CD8-positive, alpha-beta memory T cell (primary cell): ENCODE measurements around the gene CLIC6. TPM values are rescaled to one million over a fixed set of nuclear protein-coding genes. Genes with fewer than 3 reads are reported as not detected.

Source experiments
- CTCF ChIA-PET: fragments of 350-600 bp; sonication (Branson Sonifier 250); formaldehyde crosslinking; loops from one replicate; lab custom pipeline; 2021; ENCODE audit warnings: antibody characterized with exemption; lab: Charles Lee
- POLR2A ChIA-PET: fragments of 350-600 bp; sonication (Branson Sonifier 250); formaldehyde crosslinking; loops from one replicate; lab custom pipeline; 2021; ENCODE audit warnings: antibody characterized with exemption; lab: Charles Lee
- DNase-seq, 5 donors: peaks; one replicate each; pipeline versions ENCODE4 v3.0.0 to v3.0.0-alpha.2; 2020 to 2022; ENCODE audit warnings: mixed read lengths in 1 of 5
- H3K27ac ChIP-seq: one replicate; pipeline ENCODE4 v1.7.0; 2013; ENCODE audit warnings: low read depth, mild to moderate bottlenecking, low read length, moderate library complexity
- H3K27me3 ChIP-seq: 2 replicates; pipeline ENCODE4 v1.7.0; 2013; ENCODE audit warnings: low read length, mild to moderate bottlenecking; ENCODE audit not compliant: insufficient read depth, poor library complexity, severe bottlenecking
- H3K36me3 ChIP-seq: 2 replicates; pipeline ENCODE4 v1.7.0; 2013; ENCODE audit warnings: mild to moderate bottlenecking, low read length, moderate library complexity; ENCODE audit not compliant: insufficient read depth
- H3K4me1 ChIP-seq: 2 replicates; pipeline ENCODE4 v1.7.0; 2013; ENCODE audit warnings: mild to moderate bottlenecking, low read length, moderate library complexity; ENCODE audit not compliant: insufficient read depth
- H3K4me3 ChIP-seq: 2 replicates; pipeline ENCODE4 v1.7.0; 2013; ENCODE audit warnings: mild to moderate bottlenecking, low read length
- H3K9me3 ChIP-seq: 2 replicates; pipeline ENCODE4 v1.7.0; 2013; ENCODE audit warnings: mild to moderate bottlenecking, low read length
- H3K27ac Mint-ChIP-seq, 8 donors: one replicate each; pipeline ENCODE4 v1.8.0; 2020 to 2021; ENCODE audit warnings: mixed read lengths in 8 of 8, mild to moderate bottlenecking in 6 of 8, inconsistent platforms in 3 of 8, moderate library complexity in 3 of 8
- H3K27me3 Mint-ChIP-seq, 2 donors: one replicate each; pipeline ENCODE4 v1.8.0; 2020 to 2021; ENCODE audit warnings: mixed read lengths in 2 of 2, mild to moderate bottlenecking in 1 of 2, moderate library complexity in 1 of 2
- H3K36me3 Mint-ChIP-seq, 3 donors: one replicate each; pipeline ENCODE4 v1.8.0; 2020 to 2021; ENCODE audit warnings: mixed read lengths in 3 of 3, inconsistent platforms in 1 of 3, mild to moderate bottlenecking in 1 of 3
- H3K4me1 Mint-ChIP-seq, 3 donors: one replicate each; pipeline ENCODE4 v1.8.0; 2020 to 2021; ENCODE audit warnings: mixed read lengths in 3 of 3, inconsistent platforms in 1 of 3, mild to moderate bottlenecking in 1 of 3
- H3K4me3 Mint-ChIP-seq, 7 donors: one replicate each; pipeline ENCODE4 v1.8.0; 2020 to 2021; ENCODE audit warnings: mixed read lengths in 7 of 7, mild to moderate bottlenecking in 6 of 7, moderate library complexity in 4 of 7, inconsistent platforms in 2 of 7
- H3K9me3 Mint-ChIP-seq, 5 donors: one replicate each; pipeline ENCODE4 v1.8.0; 2020 to 2022; ENCODE audit warnings: mixed read lengths in 5 of 5, mild to moderate bottlenecking in 3 of 5, moderate library complexity in 2 of 5, inconsistent platforms in 1 of 5
- polyA plus RNA-seq: library from polyadenylated mRNA; unstranded; fragments of 300-500 nt; fragmentation: Illumina TruSeq; gene quantifications from one replicate; pipeline ENCODE4 v1.2.3, GENCODE V29; 2021
- total RNA-seq, 2 experiments: library from RNA; stranded (reverse); gene quantifications; one replicate each; pipeline ENCODE4 v1.2.3, GENCODE V29; 2021

The CLIC6 gene
- total and polyA plus RNA-seq, 3 experiments from 2014 or later: 0.08 to 0.44 (median 0.37) TPM

DNA sequence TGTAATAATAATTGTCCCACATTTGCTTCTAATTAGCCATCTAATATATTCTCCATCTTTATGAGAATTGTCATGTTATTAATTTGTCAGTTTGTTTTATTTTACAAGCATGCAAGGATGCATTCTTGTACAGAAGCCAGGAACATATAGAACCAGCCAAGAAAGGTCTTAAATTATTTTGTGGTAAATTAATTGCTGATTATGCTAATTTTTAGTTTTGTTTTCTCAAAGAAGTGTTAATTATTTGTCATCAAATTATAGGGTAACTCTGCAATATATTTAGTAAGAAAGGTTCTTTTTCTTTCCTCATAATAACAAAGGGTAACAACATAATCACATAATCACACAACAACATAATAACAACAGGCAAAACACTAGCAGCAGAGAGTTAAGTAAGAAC lies 5.7 kb downstream of the CLIC6 start:
- no peak for DNase-seq
- H3K36me3 Mint-ChIP-seq: no peaks in the 10 kb centered on the region
- H3K9me3 Mint-ChIP-seq: no peaks in the 10 kb centered on the region
- no peak overlapping the region for H3K27ac Mint-ChIP-seq
- Histone ChIP-seq H3K27me3 (peaks cover 6% of the 10 kb centered on the region), H3K9me3 (no peaks in the 10 kb centered on the region), H3K36me3 (no peaks in the 10 kb centered on the region), H3K4me3 (no peak overlapping the region), H3K4me1 (peaks cover 10% of the 10 kb centered on the region), H3K27ac (no peak overlapping the region)
- peaks cover 48 to 79% of the 10 kb centered on the region in 2 donors for H3K27me3 Mint-ChIP-seq
- ChIA-PET POLR2A (no interaction called here), CTCF (no interaction called here)
- no peak overlapping the region for H3K4me3 Mint-ChIP-seq
- peaks cover 7 to 10% (median 8%) of the 10 kb centered on the region in 3 donors for H3K4me1 Mint-ChIP-seq

DNA sequence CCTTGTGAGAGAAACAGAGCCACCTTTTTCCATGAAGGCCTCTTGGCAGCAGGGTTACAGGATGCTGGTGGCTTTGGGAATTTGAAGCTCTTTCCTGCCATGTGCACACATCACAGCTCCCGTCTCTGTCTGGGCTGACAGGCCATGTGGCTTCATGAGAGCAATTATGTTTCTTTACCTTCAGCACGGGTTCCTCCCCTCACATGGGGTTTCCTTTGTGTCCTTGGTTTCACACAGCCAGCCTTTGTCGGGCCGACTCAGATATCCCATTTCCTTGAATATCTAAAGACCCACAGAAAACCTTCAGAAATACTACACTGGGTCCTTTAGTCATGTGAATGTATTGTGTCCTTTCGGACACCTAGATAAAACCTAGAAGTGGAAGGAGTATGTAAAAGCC lies 7.1 kb downstream of the CLIC6 start:
- Mint-ChIP-seq H3K9me3 (peaks cover 0 to 3% (median 0%) of the 10 kb centered on the region in 5 donors), H3K4me3 (no peak overlapping the region), H3K4me1 (peaks cover 4 to 7% (median 6%) of the 10 kb centered on the region in 3 donors), H3K27me3 (peaks cover 52 to 82% of the 10 kb centered on the region in 2 donors), H3K36me3 (no peaks in the 10 kb centered on the region), H3K27ac (no peak overlapping the region)
- DNase-seq: no peak
- no peaks in the 10 kb centered on the region for H3K9me3 ChIP-seq
- peaks cover 6% of the 10 kb centered on the region for H3K27me3 ChIP-seq
- no peak overlapping the region for H3K4me3 ChIP-seq
- ChIA-PET POLR2A (no interaction called here), CTCF (no interaction called here)
- no peak overlapping the region for H3K27ac ChIP-seq
- no peaks in the 10 kb centered on the region for H3K36me3 ChIP-seq
- peaks cover 3% of the 10 kb centered on the region for H3K4me1 ChIP-seq

DNA sequence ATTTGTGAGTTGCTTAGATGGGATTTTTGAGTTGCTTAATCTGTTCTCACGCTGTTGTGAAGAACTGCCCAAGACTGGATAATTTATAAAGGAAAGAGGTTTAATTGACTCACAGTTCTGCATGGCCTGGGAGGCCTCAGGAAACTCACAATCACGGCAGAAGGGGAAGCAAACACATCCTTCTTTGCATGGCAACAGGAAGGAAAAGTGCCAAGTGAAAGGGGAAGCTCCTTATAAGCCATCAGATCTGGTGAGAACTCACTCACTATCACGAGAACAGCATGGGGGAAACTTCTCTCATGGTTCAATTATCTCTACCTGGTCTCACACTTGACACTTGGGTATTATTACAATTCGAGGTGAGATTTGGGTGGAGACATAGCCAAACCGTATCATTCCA lies 10.3 kb downstream of the CLIC6 start:
- H3K4me3 ChIP-seq: no peak overlapping the region
- Mint-ChIP-seq H3K36me3 (peaks cover 0 to 2% (median 0%) of the 10 kb centered on the region in 3 donors), H3K27me3 (peaks cover 35 to 66% of the 10 kb centered on the region in 2 donors), H3K4me1 (no peaks in the 10 kb centered on the region), H3K4me3 (no peak overlapping the region), H3K27ac (no peak overlapping the region), H3K9me3 (peaks cover 0 to 15% (median 9%) of the 10 kb centered on the region in 5 donors)
- no peaks in the 10 kb centered on the region for H3K9me3 ChIP-seq
- H3K36me3 ChIP-seq: no peaks in the 10 kb centered on the region
- CTCF ChIA-PET: no interaction called here
- H3K27me3 ChIP-seq: no peaks in the 10 kb centered on the region
- no peak overlapping the region for H3K27ac ChIP-seq
- no peaks in the 10 kb centered on the region for H3K4me1 ChIP-seq
- DNase-seq: no peak
- POLR2A ChIA-PET: no interaction called here

DNA sequence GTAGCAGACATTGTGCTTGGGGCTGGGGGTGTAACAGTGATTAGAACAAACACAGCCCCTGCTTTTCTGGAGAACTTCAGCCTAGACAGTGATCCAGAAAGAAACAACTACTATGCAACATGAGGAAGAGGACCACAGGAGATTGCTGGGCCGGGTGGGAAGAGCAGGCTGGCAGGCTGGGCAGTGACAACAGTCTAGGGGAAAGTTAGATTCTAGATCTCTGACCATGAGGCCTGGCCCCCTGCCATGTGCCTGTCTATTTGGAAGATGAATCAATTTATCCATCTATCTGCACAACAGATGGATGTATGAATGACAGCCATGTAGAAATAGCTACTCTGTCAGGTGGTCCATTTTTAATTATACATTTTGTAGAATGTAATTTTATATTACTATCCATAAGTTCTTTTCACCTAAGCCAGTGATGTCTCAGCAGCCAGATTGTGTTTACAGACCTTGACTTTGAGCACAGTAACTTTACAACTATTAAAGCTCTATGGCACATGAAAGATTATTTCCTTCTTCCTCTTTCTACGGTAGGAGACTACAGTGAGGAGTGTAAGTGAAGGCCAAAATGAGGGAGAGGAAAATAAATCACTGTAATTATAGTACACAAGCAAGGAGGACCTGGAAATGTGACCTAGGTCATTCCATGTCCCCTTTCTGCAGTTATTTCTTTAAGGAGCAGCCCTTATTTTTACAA lies 15.5 kb downstream of the CLIC6 start:
- peaks cover 0 to 6% (median 0%) of the 10 kb centered on the region in 3 donors for H3K4me1 Mint-ChIP-seq
- no peak overlapping the region for H3K4me3 ChIP-seq
- CTCF ChIA-PET: no interaction called here
- H3K9me3 ChIP-seq: no peaks in the 10 kb centered on the region
- H3K9me3 Mint-ChIP-seq: peaks cover 0 to 15% (median 9%) of the 10 kb centered on the region in 5 donors
- H3K36me3 Mint-ChIP-seq: peaks cover 0 to 2% (median 0%) of the 10 kb centered on the region in 3 donors
- H3K27ac ChIP-seq: no peak overlapping the region
- H3K27me3 ChIP-seq: no peaks in the 10 kb centered on the region
- DNase-seq: no peak
- H3K36me3 ChIP-seq: no peaks in the 10 kb centered on the region
- POLR2A ChIA-PET: no interaction called here
- H3K27ac Mint-ChIP-seq: no peak overlapping the region
- H3K4me1 ChIP-seq: no peaks in the 10 kb centered on the region
- H3K4me3 Mint-ChIP-seq: no peak overlapping the region
- peaks cover 15 to 35% of the 10 kb centered on the region in 2 donors for H3K27me3 Mint-ChIP-seq

DNA sequence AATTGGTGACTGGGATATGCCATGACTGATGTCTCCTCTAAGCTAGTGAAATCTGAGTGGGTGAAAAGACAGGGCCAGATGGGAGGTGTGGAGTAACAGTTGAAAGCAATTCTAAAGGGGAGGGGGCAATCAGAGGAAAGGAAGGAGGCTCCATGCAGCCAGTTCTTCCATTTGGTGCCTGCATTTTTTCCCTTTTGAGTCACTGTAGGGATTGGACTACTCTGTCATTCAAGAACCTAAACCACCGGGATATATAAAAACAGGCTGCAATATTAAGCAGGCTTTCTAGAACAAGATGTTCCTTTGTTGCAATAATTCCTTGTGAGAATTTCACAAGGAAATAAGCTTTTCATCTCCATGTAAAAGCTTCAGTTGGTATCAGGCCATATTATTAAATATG lies 18.3 kb downstream of the CLIC6 start:
- Histone ChIP-seq H3K27me3 (no peaks in the 10 kb centered on the region), H3K4me3 (no peak overlapping the region), H3K4me1 (no peaks in the 10 kb centered on the region), H3K9me3 (no peaks in the 10 kb centered on the region), H3K27ac (no peak overlapping the region), H3K36me3 (no peaks in the 10 kb centered on the region)
- Mint-ChIP-seq H3K4me1 (peaks cover 0 to 6% (median 0%) of the 10 kb centered on the region in 3 donors), H3K36me3 (no peaks in the 10 kb centered on the region), H3K4me3 (no peak overlapping the region), H3K27ac (no peak overlapping the region), H3K9me3 (peaks cover 0 to 5% (median 0%) of the 10 kb centered on the region in 5 donors), H3K27me3 (peaks cover 6 to 36% of the 10 kb centered on the region in 2 donors)
- DNase-seq: no peak
- POLR2A ChIA-PET: no interaction called here
- CTCF ChIA-PET: no interaction called here

DNA sequence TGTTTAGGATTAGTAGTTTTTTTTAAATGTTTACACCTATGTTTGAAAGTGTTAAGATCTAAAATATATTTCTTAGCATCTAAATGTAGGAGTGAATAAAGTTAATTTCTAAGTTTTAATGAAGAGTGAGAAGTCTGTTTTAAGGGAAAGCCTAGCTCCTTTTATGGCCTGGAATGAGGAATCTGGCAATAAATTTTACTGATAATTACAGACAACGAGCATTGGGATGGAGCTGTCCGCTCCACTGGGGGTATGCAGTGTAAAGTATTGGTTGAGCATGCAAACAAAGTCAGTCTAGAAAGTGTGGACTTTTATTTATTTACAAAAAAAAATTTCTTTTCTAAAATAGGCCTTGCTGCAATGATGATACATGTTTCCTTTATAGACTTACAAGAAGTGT lies 19.0 kb downstream of the CLIC6 start:
- peaks cover 0 to 6% (median 0%) of the 10 kb centered on the region in 3 donors for H3K4me1 Mint-ChIP-seq
- POLR2A ChIA-PET: no interaction called here
- Histone ChIP-seq H3K4me3 (no peak overlapping the region), H3K36me3 (no peaks in the 10 kb centered on the region), H3K27me3 (no peaks in the 10 kb centered on the region), H3K4me1 (no peaks in the 10 kb centered on the region), H3K27ac (no peak overlapping the region), H3K9me3 (no peaks in the 10 kb centered on the region)
- no peaks in the 10 kb centered on the region for H3K36me3 Mint-ChIP-seq
- CTCF ChIA-PET: interaction anchor here (0.6 kb wide), 1 partner anchor 12 kb away, joined by 3 read pairs; no protein-coding TSS in a partner anchor
- H3K9me3 Mint-ChIP-seq: peaks cover 0 to 5% (median 0%) of the 10 kb centered on the region in 5 donors
- DNase-seq: no peak
- no peak overlapping the region for H3K27ac Mint-ChIP-seq
- peaks cover 7 to 41% of the 10 kb centered on the region in 2 donors for H3K27me3 Mint-ChIP-seq
- no peak overlapping the region for H3K4me3 Mint-ChIP-seq

DNA sequence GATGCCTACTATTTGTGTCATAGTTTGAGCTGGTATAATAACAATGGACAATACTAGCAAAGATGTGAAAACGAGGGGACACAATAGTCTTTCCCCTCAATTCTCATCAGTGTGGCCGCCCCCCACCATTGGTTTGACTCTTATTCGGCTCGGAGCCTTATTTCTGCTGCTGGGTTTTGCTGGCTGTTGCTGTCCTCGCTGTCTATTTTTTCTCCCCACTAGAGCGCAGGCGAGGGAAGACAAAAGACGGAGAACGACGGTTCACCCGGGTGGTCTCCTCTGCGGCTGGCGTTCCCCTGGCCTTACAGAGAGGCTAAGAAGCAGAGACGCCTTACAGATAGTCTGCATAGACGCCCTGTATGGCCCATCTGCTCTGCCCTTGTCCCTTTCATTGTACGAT lies 19.4 kb downstream of the CLIC6 start:
- Mint-ChIP-seq H3K27ac (no peak overlapping the region), H3K36me3 (no peaks in the 10 kb centered on the region), H3K9me3 (peaks cover 0 to 4% (median 0%) of the 10 kb centered on the region in 5 donors), H3K4me1 (peaks cover 0 to 6% (median 1%) of the 10 kb centered on the region in 3 donors), H3K4me3 (no peak overlapping the region), H3K27me3 (peaks cover 8 to 44% of the 10 kb centered on the region in 2 donors)
- ChIA-PET CTCF (interaction anchor here (0.6 kb wide), 1 partner anchor 12 kb away, joined by 3 read pairs; no protein-coding TSS in a partner anchor), POLR2A (no interaction called here)
- Histone ChIP-seq H3K4me3 (no peak overlapping the region), H3K4me1 (no peaks in the 10 kb centered on the region), H3K36me3 (no peaks in the 10 kb centered on the region), H3K27me3 (no peaks in the 10 kb centered on the region), H3K9me3 (no peaks in the 10 kb centered on the region), H3K27ac (no peak overlapping the region)
- no peak for DNase-seq

DNA sequence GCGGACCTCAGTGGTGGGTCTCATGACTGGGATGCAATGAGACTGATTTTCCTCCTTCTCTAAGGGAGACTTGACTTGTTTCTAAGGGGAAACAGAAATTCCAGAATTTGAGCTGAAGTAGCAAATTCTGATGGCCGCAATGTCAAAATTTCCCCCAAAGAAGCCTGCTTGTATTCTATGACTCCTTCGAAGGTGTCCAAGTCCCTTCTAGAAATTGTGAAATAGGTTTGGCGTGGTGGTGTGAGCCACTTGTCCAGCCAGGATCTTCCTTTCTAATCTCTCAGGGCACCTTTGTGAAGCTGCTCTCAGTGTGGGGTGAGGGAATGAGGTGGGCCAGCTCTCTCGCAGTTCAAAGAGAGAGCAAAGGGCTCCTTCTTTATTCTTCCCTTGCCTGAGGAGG lies 19.9 kb downstream of the CLIC6 start:
- H3K27ac ChIP-seq: no peak overlapping the region
- H3K27me3 ChIP-seq: no peaks in the 10 kb centered on the region
- Mint-ChIP-seq H3K4me3 (no peak overlapping the region), H3K4me1 (peaks cover 4 to 6% (median 5%) of the 10 kb centered on the region in 3 donors), H3K9me3 (no peaks in the 10 kb centered on the region), H3K27me3 (peaks cover 8 to 45% of the 10 kb centered on the region in 2 donors), H3K27ac (no peak overlapping the region), H3K36me3 (no peaks in the 10 kb centered on the region)
- no peak for DNase-seq
- ChIA-PET CTCF (interaction anchor here (1.0 kb wide), 1 partner anchor 1151 kb away, joined by 4 read pairs; no protein-coding TSS in a partner anchor), POLR2A (no interaction called here)
- no peak overlapping the region for H3K4me3 ChIP-seq
- H3K4me1 ChIP-seq: no peaks in the 10 kb centered on the region
- H3K36me3 ChIP-seq: no peaks in the 10 kb centered on the region
- no peaks in the 10 kb centered on the region for H3K9me3 ChIP-seq
